Type B pancreatic cell (in vitro differentiated cells): ENCODE measurements around the gene LYL1. TPM values are rescaled to one million over a fixed set of nuclear protein-coding genes. Genes with fewer than 3 reads are reported as not detected.

Source experiments
- DNase-seq: peaks from one replicate; pipeline ENCODE4 v3.0.0; 2021; ENCODE audit warnings: mixed read lengths; ENCODE audit not compliant: unreplicated experiment; ENCODE audit errors: extremely low spot score
- H3K27ac Mint-ChIP-seq: 2 replicates; pipeline ENCODE4 v1.8.0; 2021; ENCODE audit warnings: mild to moderate bottlenecking, mixed read lengths
- H3K27me3 Mint-ChIP-seq: 2 replicates; pipeline ENCODE4 v1.8.0; 2021; ENCODE audit warnings: mixed read lengths
- H3K36me3 Mint-ChIP-seq: 2 replicates; pipeline ENCODE4 v1.8.0; 2021; ENCODE audit warnings: mixed read lengths
- H3K4me1 Mint-ChIP-seq: one replicate; pipeline ENCODE4 v1.8.0; 2021; ENCODE audit warnings: mixed read lengths; ENCODE audit not compliant: unreplicated experiment
- H3K4me3 Mint-ChIP-seq: 2 replicates; pipeline ENCODE4 v1.8.0; 2021; ENCODE audit warnings: mild to moderate bottlenecking, mixed read lengths
- H3K9me3 Mint-ChIP-seq: 2 replicates; pipeline ENCODE4 v1.8.0; 2021; ENCODE audit warnings: mixed read lengths
- total RNA-seq: library from RNA; stranded (reverse); gene quantifications from 2 replicates; pipeline ENCODE4 v1.2.1, GENCODE V29; 2021; ENCODE audit warnings: low replicate concordance
- TF ChIP-seq, protein P1 (sequence below): fragments of 200-600 bp; sonication (generic); conservative IDR thresholded peaks from 2 replicates; pipeline ENCODE4 v1.5.0; 2021; ENCODE audit warnings: antibody characterized with exemption, mild to moderate bottlenecking

Gene LYL1
- total RNA-seq, 1 donor from 2014 or later = 0.19 TPM

DNA sequence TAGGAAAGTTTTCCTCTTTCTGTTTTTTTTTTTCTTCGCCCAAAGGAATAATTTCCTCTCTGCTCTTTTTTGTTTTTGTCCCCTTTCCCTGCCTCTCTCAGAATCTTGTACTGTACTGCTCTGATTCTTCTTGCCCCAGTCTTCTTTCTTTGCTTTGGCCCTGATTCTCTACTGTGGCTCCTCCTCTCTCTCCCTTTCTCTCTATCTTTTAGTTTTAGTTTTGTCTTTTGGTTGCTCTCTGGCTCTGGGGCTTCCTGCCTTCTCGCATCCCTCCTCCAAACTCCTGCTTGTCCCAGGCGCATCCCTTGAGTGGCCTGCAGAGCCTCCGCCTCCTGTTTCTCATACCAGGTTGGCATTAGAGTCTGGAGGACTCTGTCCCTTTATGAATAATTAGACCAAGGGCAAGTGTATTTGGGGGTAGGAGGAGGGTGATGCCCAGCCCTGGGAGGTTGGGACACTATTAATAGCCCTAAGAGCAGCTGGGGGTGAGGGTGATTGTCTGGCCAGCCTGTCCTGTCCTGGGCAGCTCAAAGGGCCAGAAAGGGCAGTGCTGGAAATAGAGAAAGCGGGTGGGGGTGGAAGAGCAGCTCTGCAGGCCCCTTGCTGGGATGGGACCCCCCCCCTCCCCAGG lies 39.1 kb downstream of the LYL1 start:
- Mint-ChIP-seq H3K4me3 (no peak overlapping the region), H3K27ac (no peak overlapping the region), H3K36me3 (no peaks in the 10 kb centered on the region), H3K27me3 (peaks cover 84% of the 10 kb centered on the region), H3K4me1 (peaks cover 21% of the 10 kb centered on the region), H3K9me3 (no peaks in the 10 kb centered on the region)
- TF ChIP-seq, protein P1, sequence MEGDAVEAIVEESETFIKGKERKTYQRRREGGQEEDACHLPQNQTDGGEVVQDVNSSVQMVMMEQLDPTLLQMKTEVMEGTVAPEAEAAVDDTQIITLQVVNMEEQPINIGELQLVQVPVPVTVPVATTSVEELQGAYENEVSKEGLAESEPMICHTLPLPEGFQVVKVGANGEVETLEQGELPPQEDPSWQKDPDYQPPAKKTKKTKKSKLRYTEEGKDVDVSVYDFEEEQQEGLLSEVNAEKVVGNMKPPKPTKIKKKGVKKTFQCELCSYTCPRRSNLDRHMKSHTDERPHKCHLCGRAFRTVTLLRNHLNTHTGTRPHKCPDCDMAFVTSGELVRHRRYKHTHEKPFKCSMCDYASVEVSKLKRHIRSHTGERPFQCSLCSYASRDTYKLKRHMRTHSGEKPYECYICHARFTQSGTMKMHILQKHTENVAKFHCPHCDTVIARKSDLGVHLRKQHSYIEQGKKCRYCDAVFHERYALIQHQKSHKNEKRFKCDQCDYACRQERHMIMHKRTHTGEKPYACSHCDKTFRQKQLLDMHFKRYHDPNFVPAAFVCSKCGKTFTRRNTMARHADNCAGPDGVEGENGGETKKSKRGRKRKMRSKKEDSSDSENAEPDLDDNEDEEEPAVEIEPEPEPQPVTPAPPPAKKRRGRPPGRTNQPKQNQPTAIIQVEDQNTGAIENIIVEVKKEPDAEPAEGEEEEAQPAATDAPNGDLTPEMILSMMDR = no peak
- no peak for DNase-seq

- H3K4me3 Mint-ChIP-seq = no peak overlapping the region
- TF ChIP-seq, protein P1 = no peak
- H3K27ac Mint-ChIP-seq = no peak overlapping the region
- H3K27me3 Mint-ChIP-seq = peaks cover 84% of the 10 kb centered on the region
- H3K9me3 Mint-ChIP-seq = no peaks in the 10 kb centered on the region
- no peak for DNase-seq
- H3K36me3 Mint-ChIP-seq = no peaks in the 10 kb centered on the region
- H3K4me1 Mint-ChIP-seq = peaks cover 19% of the 10 kb centered on the region
These were observed 40.3 kb downstream of the LYL1 start for GRCh38 chr19:13062317-13062716.

GRCh38 chr19:13060964-13061927 lies 41.4 kb downstream of the LYL1 start:
- peak overlapping the region; percentile 81 for H3K4me3 Mint-ChIP-seq
- H3K36me3 Mint-ChIP-seq = no peaks in the 10 kb centered on the region
- TF ChIP-seq, protein P1 = peak; percentile 97
- H3K4me1 Mint-ChIP-seq = peaks cover 13% of the 10 kb centered on the region
- H3K9me3 Mint-ChIP-seq = no peaks in the 10 kb centered on the region
- H3K27me3 Mint-ChIP-seq = peaks cover 83% of the 10 kb centered on the region
- no peak overlapping the region for H3K27ac Mint-ChIP-seq
- DNase-seq = peak; percentile 88

- Mint-ChIP-seq H3K36me3 (no peaks in the 10 kb centered on the region), H3K9me3 (no peaks in the 10 kb centered on the region), H3K27ac (no peak overlapping the region), H3K27me3 (peaks cover 82% of the 10 kb centered on the region), H3K4me3 (peak overlapping the region; percentile 81), H3K4me1 (peaks cover 20% of the 10 kb centered on the region)
- TF ChIP-seq, protein P1 = no peak
- no peak for DNase-seq
These were observed 42.3 kb downstream of the LYL1 start for GRCh38 chr19:13060233-13060963.

GRCh38 chr19:13058951-13059660 lies 43.6 kb downstream of the LYL1 start:
- Mint-ChIP-seq H3K4me1 (peaks cover 27% of the 10 kb centered on the region), H3K27ac (peak overlapping the region; percentile 23), H3K4me3 (no peak overlapping the region), H3K9me3 (no peaks in the 10 kb centered on the region), H3K36me3 (no peaks in the 10 kb centered on the region), H3K27me3 (peaks cover 75% of the 10 kb centered on the region)
- TF ChIP-seq, protein P1 = peak; percentile 16
- no peak for DNase-seq
